HG03025 (cell line): ENCODE measurements around the gene WRAP73.

Source experiments
- ATAC-seq: cut with Tn5 transposase; IDR thresholded peaks from one replicate; pipeline ENCODE4 v1.9.1; 2021; ENCODE audit warnings: mild to moderate bottlenecking, moderate library complexity; ENCODE audit not compliant: unreplicated experiment, low FRiP score

WRAP73 gene

GRCh38 chr1:3681898-3682806, 32.2 kb upstream of the WRAP73 start:
- ATAC-seq: no peak

GRCh38 chr1:3681231-3681897, 31.5 kb upstream of the WRAP73 start:
- no peak for ATAC-seq

- ATAC-seq: no peak
Measured at GRCh38 chr1:3680488-3681230, 30.8 kb upstream of the WRAP73 start.

GRCh38 chr1:3679799-3680453, 30.0 kb upstream of the WRAP73 start:
- ATAC-seq: no peak

GRCh38 chr1:3679098-3679555, 29.2 kb upstream of the WRAP73 start:
- ATAC-seq: no peak

- ATAC-seq: no peak
Measured at GRCh38 chr1:3678361-3679097, 28.6 kb upstream of the WRAP73 start.

GRCh38 chr1:3677484-3677883, 27.6 kb upstream of the WRAP73 start:
- no peak for ATAC-seq

- ATAC-seq: peak; percentile 51
Measured at GRCh38 chr1:3676581-3677470, 26.9 kb upstream of the WRAP73 start.

GRCh38 chr1:3675436-3675835, 25.5 kb upstream of the WRAP73 start:
- no peak for ATAC-seq

GRCh38 chr1:3674100-3675094, 24.5 kb upstream of the WRAP73 start:
- ATAC-seq: no peak

GRCh38 chr1:3673381-3674099, 23.6 kb upstream of the WRAP73 start:
- no peak for ATAC-seq

- no peak for ATAC-seq
Measured at GRCh38 chr1:3672971-3673361, 23.1 kb upstream of the WRAP73 start.

GRCh38 chr1:3672231-3672970, 22.5 kb upstream of the WRAP73 start:
- no peak for ATAC-seq

GRCh38 chr1:3671371-3672180, 21.7 kb upstream of the WRAP73 start:
- no peak for ATAC-seq

GRCh38 chr1:3670823-3671265, 20.9 kb upstream of the WRAP73 start:
- ATAC-seq: no peak
